ENCODE data around the gene GNAI1.

The GNAI1 gene

GRCh38 chr7:80216996-80217842, 82.6 kb downstream of the GNAI1 start:
- DNase-seq: no peak

- DNase-seq: no peak
These were observed 84.1 kb downstream of the GNAI1 start for GRCh38 chr7:80218723-80219122.

DNA sequence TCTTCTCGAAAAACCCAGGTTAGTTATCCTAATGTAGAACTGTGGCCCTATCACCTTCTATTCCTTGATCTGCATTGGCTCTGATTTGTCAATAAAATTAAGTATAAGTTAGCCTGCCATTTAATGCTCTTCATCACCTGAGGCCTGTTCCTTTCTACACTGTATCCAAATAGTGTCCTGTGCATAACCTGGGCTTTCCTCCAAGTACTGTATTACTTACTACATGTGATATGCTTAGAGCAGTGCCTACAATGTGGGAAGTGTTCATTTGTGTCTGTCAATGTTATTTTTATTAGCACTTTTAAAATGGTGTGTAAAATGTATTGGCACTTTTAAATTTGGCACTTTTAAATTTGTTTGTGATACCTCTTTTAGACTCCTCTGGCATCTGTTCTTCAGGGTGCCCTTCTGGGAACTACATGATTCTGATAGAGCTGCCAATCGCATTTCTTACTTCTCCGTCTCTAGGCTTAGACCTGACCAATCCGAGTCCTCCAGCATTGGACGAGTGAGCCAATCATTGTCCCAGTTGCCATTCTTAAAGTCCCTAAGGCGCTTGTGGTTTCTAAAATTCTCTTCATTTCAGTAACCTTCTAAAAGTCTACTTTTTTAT, 85.5 kb downstream of the GNAI1 start:
- DNase-seq: no peak

- no peak for DNase-seq
These were observed 89.8 kb downstream of the GNAI1 start for GRCh38 chr7:80224415-80224814.

GRCh38 chr7:80225361-80225760, 90.7 kb downstream of the GNAI1 start:
- no peak for DNase-seq

DNA sequence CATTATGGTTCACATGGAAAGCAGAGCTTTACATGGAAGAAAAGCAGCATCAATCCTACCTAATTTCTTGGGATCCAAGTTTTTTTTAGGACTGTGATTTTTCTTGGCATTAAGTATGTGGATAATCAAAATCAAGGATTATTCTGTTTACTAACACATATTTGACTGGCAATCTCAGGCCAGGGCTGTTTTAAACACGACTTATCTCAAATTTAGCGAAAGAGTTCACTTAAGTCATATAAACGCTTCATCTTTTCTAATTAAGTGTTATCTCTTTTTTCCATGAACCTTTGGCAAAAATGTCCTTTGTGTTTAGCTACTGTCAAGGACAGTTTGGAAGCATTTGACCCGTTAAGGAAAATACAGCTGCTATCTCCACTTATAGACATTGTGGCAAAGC, 92.0 kb downstream of the GNAI1 start:
- no peak for DNase-seq

DNA sequence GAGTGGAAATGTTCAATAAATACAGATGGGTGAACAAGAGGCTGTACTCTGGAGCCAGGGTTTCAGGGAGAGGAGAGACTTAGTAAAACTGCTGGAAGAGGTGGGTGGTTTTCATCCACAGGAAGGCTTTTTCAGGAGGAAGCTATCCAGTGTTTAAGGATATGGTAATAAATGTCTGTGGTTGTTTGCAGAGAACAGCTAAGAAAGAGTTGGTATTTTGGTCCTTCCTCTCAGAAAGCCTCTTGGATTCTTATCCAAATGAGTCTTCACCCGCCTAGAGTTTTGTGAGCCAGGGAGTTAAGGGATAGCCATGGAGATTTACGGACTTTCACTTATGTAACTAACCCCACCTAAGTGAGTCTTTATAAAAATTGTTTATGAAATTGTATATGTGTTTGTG, 95.7 kb downstream of the GNAI1 start:
- no peak for DNase-seq

GRCh38 chr7:80231707-80232106, 97.1 kb downstream of the GNAI1 start:
- DNase-seq: no peak

DNA sequence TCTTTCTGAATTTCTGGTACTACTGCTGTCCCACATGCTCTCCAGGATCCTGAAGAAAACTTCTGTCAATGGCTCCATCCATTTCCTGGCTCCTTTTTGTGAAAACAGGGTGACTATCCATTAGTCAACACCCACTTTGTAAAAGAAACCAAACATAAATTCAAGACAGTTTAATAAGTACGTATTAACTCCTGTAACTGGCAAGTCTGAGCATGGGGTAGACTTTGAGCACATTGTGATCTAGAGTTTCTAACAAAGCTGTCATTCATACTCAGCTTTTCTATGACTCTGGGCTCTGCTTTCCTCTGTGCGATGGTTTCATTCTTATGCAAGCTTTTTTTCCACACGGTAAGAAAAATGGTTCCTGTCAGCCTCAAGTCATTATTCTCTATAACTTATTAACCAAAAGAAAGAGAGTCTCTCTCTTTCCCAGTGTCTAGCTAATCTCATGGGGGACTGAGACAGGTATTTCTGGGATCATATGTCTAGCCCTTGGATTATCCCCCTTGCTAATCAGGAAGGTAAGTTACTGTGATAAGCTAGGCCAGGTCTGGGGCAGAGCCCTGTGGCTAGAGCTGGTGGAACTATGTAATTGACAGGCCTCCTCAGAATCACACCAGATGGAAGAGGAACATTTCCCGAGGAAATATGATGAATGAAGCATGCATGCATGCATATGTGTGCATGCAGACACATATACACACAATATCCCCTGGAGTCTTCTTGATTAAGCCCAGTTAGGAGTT, 98.5 kb downstream of the GNAI1 start:
- DNase-seq: no peak

DNA sequence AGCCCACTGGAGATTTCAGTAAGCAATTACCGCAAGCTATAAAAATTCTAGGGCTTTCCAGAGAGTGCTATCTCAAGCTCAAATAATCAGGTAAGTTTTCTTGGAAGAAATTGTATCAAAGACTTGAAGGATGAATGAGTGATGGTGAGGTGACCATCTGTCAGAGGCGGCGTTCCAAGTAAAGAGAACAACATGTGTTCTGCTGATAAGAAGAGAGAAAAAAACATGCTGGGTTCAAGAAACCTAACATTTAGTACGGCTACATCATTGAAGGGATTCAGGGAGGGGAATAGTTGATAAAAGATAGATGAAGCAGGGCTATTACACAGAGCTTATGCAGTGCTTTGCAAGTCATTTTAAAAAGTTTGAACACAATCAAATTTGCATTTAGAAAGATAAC, 100.7 kb downstream of the GNAI1 start:
- no peak for DNase-seq

GRCh38 chr7:80236681-80237080, 102.0 kb downstream of the GNAI1 start:
- DNase-seq: no peak

- DNase-seq: no peak
These were observed 105.8 kb downstream of the GNAI1 start for GRCh38 chr7:80240265-80241025.

DNA sequence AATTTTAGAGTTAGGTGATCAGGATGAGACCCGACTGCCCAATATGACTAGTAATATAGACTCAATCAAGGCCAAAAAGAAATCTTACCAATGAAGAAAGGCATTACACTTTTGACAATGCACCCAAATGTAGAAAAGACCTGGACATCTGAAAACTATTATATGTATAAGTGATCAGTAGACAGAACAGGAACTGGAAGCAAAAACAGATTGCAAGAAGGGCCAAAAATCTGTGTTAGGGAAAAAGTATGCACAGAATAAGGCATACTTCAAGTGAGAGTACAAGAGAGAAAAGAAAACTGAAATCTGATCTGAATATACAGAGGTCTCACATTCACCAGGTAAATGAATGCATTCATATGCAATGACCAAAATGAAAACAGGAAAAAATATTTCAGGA, 107.0 kb downstream of the GNAI1 start:
- no peak for DNase-seq

DNA sequence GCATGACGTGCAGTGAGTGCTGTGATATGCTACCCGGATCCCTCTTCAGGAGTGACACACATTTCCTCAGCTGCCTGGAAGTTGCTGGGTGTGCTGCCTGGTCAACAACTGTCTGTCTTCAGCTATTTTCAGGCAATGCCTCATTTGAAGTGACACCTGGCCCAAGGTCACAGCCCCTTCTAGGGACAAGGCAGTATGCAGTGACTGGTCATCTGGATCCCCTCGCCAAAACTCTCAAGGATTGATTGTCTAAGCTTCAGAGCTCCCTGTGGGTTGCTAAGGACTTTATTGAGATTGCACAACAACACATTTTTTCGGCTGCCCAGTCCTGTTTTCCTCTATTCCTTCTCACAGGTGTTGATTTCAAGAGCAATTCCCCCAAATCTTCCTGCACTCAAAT, 108.8 kb downstream of the GNAI1 start:
- DNase-seq: no peak

GRCh38 chr7:80244206-80244916, 109.7 kb downstream of the GNAI1 start:
- DNase-seq: no peak

DNA sequence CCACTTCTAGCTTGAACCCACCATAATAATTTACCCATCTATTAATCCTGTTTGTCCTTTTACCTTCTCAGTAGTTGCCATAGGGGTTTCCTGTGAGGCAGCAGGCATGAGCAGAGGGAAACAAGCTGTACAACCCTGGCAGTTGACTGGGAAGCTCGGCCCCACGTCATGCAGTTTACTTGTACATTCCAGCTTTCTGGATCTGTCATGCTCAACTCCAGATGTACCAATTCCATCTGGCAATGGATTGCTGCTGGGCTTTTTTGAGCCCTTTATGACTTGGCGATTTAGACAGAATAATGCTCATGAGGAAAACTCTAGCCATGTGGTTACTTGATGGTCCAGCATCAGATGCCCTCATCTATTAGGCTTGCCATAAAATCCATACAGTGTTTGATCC, 112.5 kb downstream of the GNAI1 start:
- DNase-seq: no peak

- DNase-seq: no peak
These were observed 113.3 kb downstream of the GNAI1 start for GRCh38 chr7:80247891-80248290.

DNA sequence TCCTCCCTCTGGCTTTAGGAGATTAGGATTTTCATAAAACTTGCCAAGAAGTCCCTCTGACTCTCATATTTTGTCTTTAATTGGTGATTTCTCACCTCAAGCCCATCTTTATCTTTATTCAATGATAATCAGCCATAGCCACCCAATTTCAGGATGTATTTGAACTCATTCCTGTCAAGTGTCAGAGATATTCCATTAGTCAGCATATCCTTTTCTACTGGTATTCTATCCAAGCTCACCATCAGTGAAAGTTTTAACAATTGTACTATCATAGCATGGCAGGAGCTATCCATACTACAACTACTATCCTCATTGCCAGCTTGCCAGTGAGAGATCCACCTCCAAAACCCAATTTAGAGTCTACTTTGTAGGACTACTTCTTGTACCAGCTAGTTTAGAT, 114.6 kb downstream of the GNAI1 start:
- DNase-seq: no peak

DNA sequence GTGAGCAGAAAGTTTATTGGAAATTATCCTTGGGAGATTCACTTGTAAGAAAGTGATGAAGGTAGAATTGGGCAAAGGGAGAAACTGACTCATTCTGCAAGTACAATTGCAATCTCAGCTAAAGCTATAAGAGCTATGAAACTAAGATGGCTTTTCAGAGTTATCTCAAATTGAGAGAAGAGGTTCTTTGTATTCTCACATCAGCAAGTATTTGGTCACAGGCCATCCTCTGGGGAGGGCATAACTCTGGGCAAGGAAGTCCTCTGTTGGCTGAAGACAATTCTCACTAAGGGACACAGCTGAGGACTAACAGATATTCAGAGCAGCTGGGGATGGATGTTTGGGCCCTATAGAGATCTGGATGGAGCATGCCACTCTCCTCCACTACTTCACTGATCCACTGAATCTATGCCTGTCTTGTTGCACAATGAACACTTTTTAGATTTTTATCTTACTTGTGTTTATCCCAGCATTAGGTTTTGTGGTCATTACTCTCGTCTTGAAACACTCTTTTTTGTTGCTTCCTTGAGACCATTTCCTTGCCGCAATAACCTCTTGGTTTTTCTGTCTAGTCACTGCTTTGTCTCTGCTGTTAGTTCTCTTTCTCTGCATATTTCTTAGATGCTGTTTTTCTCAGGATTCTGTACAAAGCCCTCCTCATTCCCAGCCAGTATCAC, 115.1 kb downstream of the GNAI1 start:
- DNase-seq: no peak

- no peak for DNase-seq
These were observed 118.6 kb downstream of the GNAI1 start for GRCh38 chr7:80253237-80253636.

DNA sequence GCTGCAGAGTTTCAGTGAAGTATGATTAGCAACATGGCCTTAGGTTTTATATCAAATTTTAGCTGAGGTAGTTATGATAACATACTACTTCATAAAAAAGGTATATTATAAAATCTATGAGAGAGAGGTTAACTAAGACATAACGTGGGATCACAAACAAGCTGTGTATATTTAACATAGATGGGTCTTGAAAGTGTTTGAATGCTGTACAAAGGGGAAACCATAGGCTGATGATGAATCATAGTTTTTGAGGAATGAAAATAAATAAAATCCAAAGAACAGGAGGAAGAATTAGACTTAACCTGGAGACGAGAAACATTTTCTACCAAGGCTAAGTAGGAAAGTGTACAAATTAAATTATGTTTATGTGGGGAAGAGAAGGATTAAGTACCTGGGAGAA, 119.0 kb downstream of the GNAI1 start:
- DNase-seq: no peak

DNA sequence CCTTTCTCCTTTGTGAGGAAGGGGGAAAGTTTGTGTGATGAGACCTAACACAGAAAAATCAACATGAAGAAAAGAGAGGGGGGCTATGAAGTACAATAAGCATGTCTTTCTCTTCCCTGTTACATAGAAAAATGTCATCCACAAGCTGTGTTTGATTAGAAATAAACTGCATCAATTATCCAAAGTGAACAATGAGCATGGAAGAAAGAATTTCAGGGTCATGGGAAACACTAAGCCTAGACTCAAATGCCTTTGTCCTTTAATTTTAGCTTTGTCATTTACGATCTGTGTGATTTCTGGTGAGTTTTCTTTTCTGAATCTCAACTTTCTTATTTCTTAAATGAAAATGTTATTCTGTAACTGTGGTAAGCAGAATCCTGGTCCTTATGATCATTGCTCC, 121.0 kb downstream of the GNAI1 start:
- no peak for DNase-seq

Data from NCI-H1105 treated with DMSO at 0.1 percent for 48 hours (cell line).